Tibial nerve (tissue), 4 donors: ENCODE data around the gene EYA2. TPM values are rescaled to one million over a fixed set of nuclear protein-coding genes. Genes with fewer than 3 reads are reported as not detected.

Experiments
- DNase-seq, 2 donors: peaks; one replicate each; pipeline ENCODE4 v3.0.0-alpha.2; 2019; ENCODE audit warnings: low spot score in 2 of 2
- H3K27ac ChIP-seq, 4 donors: fragments of 200-600 bp; sonication (generic) in 3 of 4; one replicate each; pipeline ENCODE4 v1.5.1; 2017 to 2019; ENCODE audit warnings: mild to moderate bottlenecking in 1 of 4
- H3K27me3 ChIP-seq, 2 donors: fragments of 200-600 bp; sonication (generic) in 1 of 2; one replicate each; pipeline versions ENCODE4 v1.5.1 to v1.6.0; 2017 to 2019
- H3K36me3 ChIP-seq, 3 donors: fragments of 200-600 bp; sonication (generic); one replicate each; pipeline ENCODE4 v1.5.1; 2018 to 2019
- H3K4me1 ChIP-seq, 4 donors: fragments of 200-600 bp; sonication (generic) in 3 of 4; one replicate each; pipeline ENCODE4 v1.5.1; 2017 to 2019
- H3K4me3 ChIP-seq, 4 donors: fragments of 200-600 bp; sonication (generic) in 3 of 4; one replicate each; pipeline ENCODE4 v1.5.1; 2017 to 2019; ENCODE audit warnings: mild to moderate bottlenecking in 1 of 4, moderate library complexity in 1 of 4
- H3K9me3 ChIP-seq, 4 donors: fragments of 200-600 bp; sonication (generic) in 3 of 4; one replicate each; pipeline ENCODE4 v1.5.1; 2017 to 2019
- CTCF ChIP-seq, 5 experiments: fragments of 200-600 bp in 3 of 5; fragments of 450-650 bp in 2 of 5; sonication (generic) in 3 of 5; IDR thresholded peaks; one replicate each; pipeline ENCODE4 v1.5.1; 2016 to 2019; ENCODE audit warnings: antibody characterized with exemption in 5 of 5, mild to moderate bottlenecking in 3 of 5, moderate library complexity in 2 of 5
- EP300 ChIP-seq, 2 donors: sonication (generic); formaldehyde crosslinking; IDR thresholded peaks; one replicate each; pipeline ENCODE4 v1.6.1; 2017; ENCODE audit warnings: antibody characterized with exemption in 2 of 2, mild to moderate bottlenecking in 1 of 2
- POLR2A ChIP-seq, 2 donors: fragments of 450-650 bp; IDR thresholded peaks; one replicate each; pipeline ENCODE4 v1.6.1; 2017; ENCODE audit warnings: antibody characterized with exemption in 2 of 2, mild to moderate bottlenecking in 2 of 2, moderate library complexity in 2 of 2
- WGBS, 2 donors: methylation state at CpG; one replicate each; pipeline ENCODE4 v1.1.5; 2018; 5-methylcytosine and 5-hydroxymethylcytosine counted together
- total RNA-seq, 4 donors: library from RNA; depleted of rRNA; stranded (reverse); fragments of >200 nt; gene quantifications; one replicate each; pipeline ENCODE4 v1.1.0, GENCODE V29; 2016

Gene EYA2
- total RNA-seq, 4 donors from 2014 or later = 13.8 to 25.5 (median 20.2) TPM

GRCh38 chr20:47179267-47179666 is 284.6 kb downstream of the EYA2 start:
- TF ChIP-seq POLR2A (IDR thresholded peaks at IDR 0.05) (no peak), CTCF (IDR thresholded peaks at IDR 0.05) (no peak), EP300 (IDR thresholded peaks at IDR 0.05) (no peak)
- H3K4me1 ChIP-seq = no peaks in the 10 kb centered on the region
- H3K36me3 ChIP-seq = peaks cover 0 to 44% (median 0%) of the 10 kb centered on the region in 3 donors
- H3K27me3 ChIP-seq = no peaks in the 10 kb centered on the region
- H3K27ac ChIP-seq = no peak overlapping the region
- DNase-seq = no peak
- no peaks in the 10 kb centered on the region for H3K9me3 ChIP-seq
- H3K4me3 ChIP-seq = no peak overlapping the region

GRCh38 chr20:47181056-47181862 is 286.6 kb downstream of the EYA2 start:
- no peaks in the 10 kb centered on the region for H3K27me3 ChIP-seq
- 68 to 69% methylated on average over 5 of the region's 5 CpGs for WGBS, 2 donors
- no peak for TF ChIP-seq POLR2A (IDR thresholded peaks at IDR 0.05)
- no peak for TF ChIP-seq CTCF (IDR thresholded peaks at IDR 0.05)
- TF ChIP-seq EP300 (IDR thresholded peaks at IDR 0.05) = no peak
- H3K36me3 ChIP-seq = peaks cover 0 to 42% (median 0%) of the 10 kb centered on the region in 3 donors
- no peak for DNase-seq
- H3K9me3 ChIP-seq = no peaks in the 10 kb centered on the region
- H3K4me3 ChIP-seq = no peak overlapping the region
- no peak overlapping the region for H3K27ac ChIP-seq
- no peaks in the 10 kb centered on the region for H3K4me1 ChIP-seq

GRCh38 chr20:47183367-47183766 is 288.7 kb downstream of the EYA2 start:
- no peak for DNase-seq
- TF ChIP-seq POLR2A (IDR thresholded peaks at IDR 0.05) (no peak), CTCF (IDR thresholded peaks at IDR 0.05) (no peak), EP300 (IDR thresholded peaks at IDR 0.05) (no peak)
- Histone ChIP-seq H3K27me3 (no peaks in the 10 kb centered on the region), H3K9me3 (no peaks in the 10 kb centered on the region), H3K4me1 (no peaks in the 10 kb centered on the region), H3K27ac (no peak overlapping the region), H3K36me3 (peaks cover 0 to 53% (median 0%) of the 10 kb centered on the region in 3 donors), H3K4me3 (no peak overlapping the region)
- 59 to 62% methylated on average over 9 of the region's 9 CpGs for WGBS, 2 donors

GRCh38 chr20:47187450-47188195 is 293.0 kb downstream of the EYA2 start:
- DNase-seq = no peak
- Histone ChIP-seq H3K27me3 (no peaks in the 10 kb centered on the region), H3K4me3 (no peak overlapping the region), H3K36me3 (peaks cover 0 to 47% (median 0%) of the 10 kb centered on the region in 3 donors), H3K9me3 (no peaks in the 10 kb centered on the region), H3K4me1 (no peaks in the 10 kb centered on the region), H3K27ac (no peak overlapping the region)
- 84 to 95% methylated on average over 18 to 19 of the region's 19 CpGs for WGBS, 2 donors
- TF ChIP-seq CTCF (IDR thresholded peaks at IDR 0.05) (no peak), EP300 (IDR thresholded peaks at IDR 0.05) (no peak), POLR2A (IDR thresholded peaks at IDR 0.05) (no peak)

- 61 to 65% methylated on average over 5 of the region's 5 CpGs for WGBS, 2 donors
- H3K4me1 ChIP-seq = no peaks in the 10 kb centered on the region
- no peaks in the 10 kb centered on the region for H3K27me3 ChIP-seq
- no peak overlapping the region for H3K4me3 ChIP-seq
- no peak overlapping the region for H3K27ac ChIP-seq
- H3K36me3 ChIP-seq = peaks cover 0 to 38% (median 0%) of the 10 kb centered on the region in 3 donors
- no peak for TF ChIP-seq EP300 (IDR thresholded peaks at IDR 0.05)
- no peak for TF ChIP-seq CTCF (IDR thresholded peaks at IDR 0.05)
- no peak for TF ChIP-seq POLR2A (IDR thresholded peaks at IDR 0.05)
- no peaks in the 10 kb centered on the region for H3K9me3 ChIP-seq
- no peak for DNase-seq
These were observed 293.9 kb downstream of the EYA2 start for GRCh38 chr20:47188540-47188939.
